KG1 (cell line): Measurements from ENCODE around the gene SRPRA.
"Not testable (repeated sequence)": the region's sequence is repeated elsewhere in the genome, so short reads cannot be mapped to it uniquely, and the experiment has no call there.

Experiments used
- DNase-seq: peaks from one replicate; lab custom pipeline; 2025; lab: John Stamatoyannopoulos, UW

Gene SRPRA

GRCh38 chr11:126282736-126283591 is 14.3 kb upstream of the SRPRA start, which contains the start of gene TIRAP:
Gene TIRAP, plus strand, starts transcription at chr11:126283093. Its CDS starts 7,802 bp downstream, at chr11:126290895.
- peak; percentile 85 for DNase-seq

GRCh38 chr11:126282361-126282735 is 13.7 kb upstream of the SRPRA start:
- DNase-seq = peak; percentile 77

DNA sequence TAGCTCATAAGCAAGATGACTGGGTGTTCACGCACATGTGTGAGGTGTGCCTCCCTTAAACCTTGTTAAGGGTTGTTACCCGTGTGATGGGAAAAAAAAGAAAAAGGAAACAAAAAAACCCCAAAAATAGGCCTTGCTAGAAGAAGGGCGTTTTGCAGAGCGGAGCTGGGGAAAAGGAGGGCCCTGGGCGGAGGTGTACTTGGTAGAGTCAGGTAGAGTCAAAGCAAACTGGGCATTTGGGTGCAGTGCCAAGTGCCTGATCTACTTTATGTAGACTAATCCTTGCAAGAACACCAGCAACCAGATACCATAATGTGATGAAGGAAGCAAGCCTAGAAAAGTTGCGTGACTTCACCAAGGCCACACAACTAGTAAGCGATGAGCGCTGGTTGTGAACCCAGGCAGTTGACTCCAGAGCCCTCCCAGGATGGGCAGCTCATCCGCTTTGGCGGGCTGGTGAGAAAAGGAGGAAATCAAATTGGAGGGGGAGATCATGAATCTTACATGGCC is 13.0 kb upstream of the SRPRA start:
- DNase-seq = no peak

GRCh38 chr11:126281245-126281644 is 12.6 kb upstream of the SRPRA start:
- DNase-seq = no peak

- peak; percentile 22 for DNase-seq
Measured at GRCh38 chr11:126280595-126280994, 11.9 kb upstream of the SRPRA start.

DNA sequence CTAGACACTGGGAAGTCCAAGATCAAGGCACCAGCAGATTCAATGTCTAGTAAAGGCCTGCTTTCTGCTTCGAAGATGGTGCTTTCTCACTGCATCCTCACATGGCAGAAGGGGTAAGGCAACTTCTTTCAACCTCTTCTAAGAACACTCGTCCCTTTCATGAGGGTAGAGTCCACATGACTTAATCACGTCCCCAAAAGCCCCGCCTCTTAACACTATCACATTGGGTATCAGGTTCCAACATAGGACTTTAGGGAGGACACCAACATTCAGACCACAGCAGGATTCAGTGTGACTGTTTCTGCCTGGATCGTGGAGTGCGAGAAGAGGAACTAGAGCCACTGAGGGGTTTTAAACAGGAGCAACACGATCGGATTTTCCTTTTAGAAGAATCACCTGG is 10.5 kb upstream of the SRPRA start:
- no peak for DNase-seq

DNA sequence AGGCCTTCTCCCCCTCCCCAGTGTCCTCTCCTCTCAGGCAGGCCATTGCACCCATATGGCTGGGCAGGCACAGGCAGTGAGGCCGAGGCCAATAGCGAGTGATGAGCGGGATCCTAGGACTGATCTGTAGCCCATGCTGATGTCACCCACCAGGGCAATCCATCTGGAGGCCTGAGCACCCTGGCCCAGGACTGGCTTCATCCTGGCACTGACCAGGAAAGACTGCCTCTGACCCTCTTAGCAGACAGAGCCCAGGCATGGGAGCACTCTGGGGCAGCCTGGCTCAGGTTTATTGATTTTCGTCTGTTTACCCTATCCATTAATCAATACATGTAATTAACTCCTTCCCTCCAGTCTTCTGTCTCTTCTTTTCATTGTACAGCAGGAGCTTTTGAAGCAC is 9.1 kb upstream of the SRPRA start:
- DNase-seq = no peak

- DNase-seq = no peak
Measured at GRCh38 chr11:126277322-126277721, 8.6 kb upstream of the SRPRA start.

DNA sequence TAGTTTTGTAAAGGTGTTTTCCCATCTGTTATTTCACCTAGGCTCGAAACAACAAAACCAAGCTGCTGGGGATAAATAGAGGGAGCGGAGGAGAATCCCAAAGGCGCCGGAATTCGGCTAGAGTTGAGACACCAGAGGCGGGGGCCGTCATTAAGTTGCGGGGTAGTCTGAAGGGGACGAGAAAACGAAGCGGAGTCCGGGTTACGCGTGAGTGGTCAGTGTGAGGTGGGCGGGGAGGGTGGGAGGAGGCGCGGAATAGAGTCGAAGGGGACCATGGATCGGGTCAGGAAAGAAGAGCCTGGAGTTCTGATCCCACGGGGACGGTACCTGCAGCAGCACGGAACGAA is 361 bp downstream of the SRPRA start:
- no peak for DNase-seq

DNA sequence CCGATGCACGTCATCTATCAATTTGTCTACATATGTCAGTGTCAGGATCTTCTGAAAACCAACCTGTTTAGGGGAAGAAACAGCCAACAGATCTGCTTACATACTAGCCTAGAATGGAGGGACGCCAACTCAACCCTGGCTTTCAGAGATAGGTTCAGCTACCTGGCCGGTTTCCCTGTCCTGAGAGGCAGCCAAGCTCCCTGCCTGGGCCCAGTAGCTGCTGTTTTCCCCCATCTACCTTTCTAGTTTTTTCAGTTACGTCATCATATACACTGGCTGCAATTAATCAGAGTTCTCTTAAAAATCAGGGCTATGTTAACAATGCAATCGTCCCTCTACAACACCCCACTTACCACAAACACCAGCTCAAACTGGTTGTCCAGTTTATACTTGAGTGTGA is 1.0 kb downstream of the SRPRA start:
- no peak for DNase-seq

DNA sequence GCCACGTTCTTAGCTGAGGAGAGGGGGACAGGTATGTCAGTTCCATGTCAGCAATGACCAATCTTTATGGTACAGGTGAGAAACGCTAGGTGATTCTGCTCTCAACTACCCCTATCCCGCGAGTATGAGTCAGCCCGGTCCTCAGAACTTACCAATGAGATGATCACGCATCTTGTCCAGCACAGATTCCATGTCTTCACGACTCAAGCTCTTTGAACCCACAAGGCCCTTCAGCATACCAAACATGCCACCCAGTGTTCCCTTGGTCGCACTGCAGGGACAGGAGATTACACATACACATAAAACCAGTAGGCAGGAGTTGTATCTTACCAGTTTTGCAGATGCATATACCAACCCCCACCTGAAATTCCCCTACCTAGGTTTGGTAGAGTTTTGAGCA is 2.9 kb downstream of the SRPRA start:
- DNase-seq = no peak

DNA sequence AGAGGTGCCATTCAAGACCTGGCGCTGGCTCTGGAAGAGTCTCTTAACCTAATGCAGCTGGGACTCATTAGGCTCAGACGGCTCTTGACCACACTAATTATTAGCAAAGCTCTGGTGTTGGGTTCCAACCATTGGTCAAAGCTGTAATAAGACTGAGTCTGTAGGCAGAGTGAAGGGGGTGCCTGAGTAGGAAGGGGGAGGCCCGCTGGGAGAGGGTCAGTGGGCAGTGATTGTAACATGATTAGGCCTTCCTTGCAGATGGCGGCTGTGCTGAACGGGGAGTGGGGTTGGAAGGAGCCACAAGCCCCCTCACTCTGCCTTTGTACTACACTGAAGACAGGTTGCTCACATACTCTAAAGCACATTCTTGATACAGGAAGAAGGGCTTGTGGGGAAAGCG is 5.2 kb downstream of the SRPRA start:
- DNase-seq = no peak

DNA sequence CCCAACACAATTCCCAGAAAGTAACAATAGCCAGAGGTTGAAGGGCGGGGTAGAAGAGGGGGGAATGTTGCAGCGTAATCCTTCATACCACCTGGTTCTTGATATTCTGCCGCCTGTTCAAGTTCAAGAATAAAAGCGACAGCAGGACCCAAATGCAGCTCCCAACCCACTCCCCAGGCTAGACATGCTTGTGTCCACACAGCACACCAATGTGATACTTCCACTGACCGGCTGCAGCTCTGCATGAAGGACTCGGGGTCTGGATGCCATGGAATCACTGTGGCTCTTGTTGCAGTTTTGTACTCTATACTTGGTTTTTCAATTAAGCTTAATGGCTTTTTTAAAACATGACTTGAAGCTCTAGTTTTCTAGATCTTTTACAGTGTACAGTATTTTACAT is 6.5 kb downstream of the SRPRA start:
- no peak for DNase-seq

DNA sequence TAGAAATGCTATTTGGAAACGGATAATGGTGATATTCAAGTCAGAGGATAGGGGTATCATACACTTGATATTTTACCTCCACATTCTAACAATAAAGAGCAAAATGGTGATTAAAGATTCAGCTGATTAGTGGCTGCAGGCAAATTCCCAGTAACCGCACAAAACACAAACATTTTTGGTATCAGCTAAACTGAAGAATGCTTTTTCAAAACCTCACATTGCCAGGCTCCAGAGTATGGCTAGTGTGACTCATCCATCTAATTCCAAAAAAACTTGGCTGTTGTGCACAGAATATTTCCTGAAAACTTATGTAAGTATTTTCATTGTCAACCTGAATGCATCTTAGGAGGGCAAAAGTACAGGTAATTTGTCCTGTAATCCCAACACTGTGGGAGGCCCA is 10.9 kb downstream of the SRPRA start:
- DNase-seq = no peak

- no peak for DNase-seq
Measured at GRCh38 chr11:126257144-126257543, 11.6 kb downstream of the SRPRA start.

- no peak for DNase-seq
Measured at GRCh38 chr11:126256216-126256615, 12.5 kb downstream of the SRPRA start.

DNA sequence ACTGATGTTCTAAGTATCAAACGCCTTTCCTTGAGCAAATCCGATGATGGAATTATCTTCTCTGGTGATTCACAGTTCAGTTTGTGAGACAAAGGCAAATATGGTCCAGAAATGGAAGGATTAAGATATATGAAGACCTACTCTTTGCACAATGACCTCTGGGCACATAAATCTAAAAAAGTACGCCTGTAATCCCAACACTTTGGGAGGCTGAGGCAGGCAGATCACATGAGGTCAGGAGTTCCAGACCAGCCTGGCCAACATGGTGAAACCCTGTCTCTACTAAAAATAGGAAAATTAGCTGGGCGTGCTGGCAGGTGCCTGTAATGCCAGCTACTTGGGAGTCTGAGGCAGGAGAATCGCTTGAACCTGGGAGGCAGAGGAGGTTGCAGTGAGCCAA is 13.2 kb downstream of the SRPRA start:
- DNase-seq = not testable (repeated sequence)

GRCh38 chr11:126254819-126255218 is 13.9 kb downstream of the SRPRA start:
- DNase-seq = no peak

GRCh38 chr11:126253265-126253664 is 15.4 kb downstream of the SRPRA start:
- DNase-seq = no peak

- DNase-seq = no peak
Measured at GRCh38 chr11:126246636-126247035, 22.1 kb downstream of the SRPRA start.

DNA sequence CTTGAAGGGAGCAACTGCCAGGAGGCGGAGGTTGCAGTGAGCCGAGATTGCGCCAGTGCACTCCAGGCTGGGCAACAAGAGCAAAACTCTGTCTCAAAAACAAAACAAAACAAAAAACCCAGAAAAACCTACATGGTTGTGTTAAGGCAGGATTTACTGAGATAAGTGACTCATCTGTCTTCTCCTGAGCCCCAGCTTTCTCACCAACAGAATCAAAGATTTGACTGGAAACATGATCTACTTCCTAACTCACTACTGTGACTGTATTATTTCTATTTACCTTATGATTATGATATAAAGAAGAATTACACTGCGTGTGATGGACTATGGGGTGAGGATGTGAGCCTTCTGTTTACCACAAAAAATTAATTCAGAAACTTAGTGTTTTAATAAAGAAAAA is 35.3 kb downstream of the SRPRA start:
- no peak for DNase-seq

DNA sequence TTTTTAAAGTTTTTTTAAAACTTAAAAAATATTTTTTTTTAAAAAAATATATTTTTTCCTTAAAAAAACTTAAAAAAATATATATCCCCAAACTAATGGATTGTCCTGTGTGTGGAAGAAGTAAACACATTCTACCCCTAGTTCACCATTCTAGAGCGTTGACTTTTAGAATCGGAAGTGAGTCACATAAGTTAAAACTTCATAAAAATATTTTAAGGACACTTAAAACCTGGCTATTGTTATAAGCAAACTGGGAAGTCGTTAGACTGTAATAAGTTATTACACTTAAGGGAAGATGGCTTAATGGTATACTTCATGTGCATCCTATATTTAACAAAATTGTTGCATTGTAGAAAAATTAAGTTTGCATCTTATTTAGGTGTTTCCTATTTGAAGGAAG is 36.0 kb downstream of the SRPRA start:
- DNase-seq = no peak

- no peak for DNase-seq
Measured at GRCh38 chr11:126231725-126232459, 36.8 kb downstream of the SRPRA start.
